ENCODE results near the gene ALDH2. TPM values are rescaled to one million over a fixed set of nuclear protein-coding genes. Genes with fewer than 3 reads are reported as not detected.

Gene ALDH2
- total RNA-seq, 4 donors from 2014 or later: 191 to 418 (median 305) TPM

DNA sequence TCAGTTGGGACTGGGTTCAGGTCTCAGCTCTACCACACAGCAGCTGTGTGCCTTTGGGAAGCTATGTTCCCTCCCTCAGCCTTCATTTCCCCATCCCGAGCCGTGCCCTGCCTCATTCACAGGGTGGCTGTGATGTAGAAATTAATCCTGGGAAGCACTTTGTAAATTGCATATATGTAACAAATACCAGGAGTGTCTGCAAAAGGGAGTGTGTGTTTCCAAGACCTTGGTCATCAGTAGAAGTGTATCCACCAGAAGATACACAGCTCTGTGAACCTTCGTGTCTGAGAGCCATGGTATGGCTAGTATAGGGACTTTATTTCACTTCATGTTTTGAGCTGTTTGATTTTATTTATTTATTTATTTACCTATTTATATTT is 26.1 kb downstream of the ALDH2 start:
- TF ChIP-seq, protein P1, sequence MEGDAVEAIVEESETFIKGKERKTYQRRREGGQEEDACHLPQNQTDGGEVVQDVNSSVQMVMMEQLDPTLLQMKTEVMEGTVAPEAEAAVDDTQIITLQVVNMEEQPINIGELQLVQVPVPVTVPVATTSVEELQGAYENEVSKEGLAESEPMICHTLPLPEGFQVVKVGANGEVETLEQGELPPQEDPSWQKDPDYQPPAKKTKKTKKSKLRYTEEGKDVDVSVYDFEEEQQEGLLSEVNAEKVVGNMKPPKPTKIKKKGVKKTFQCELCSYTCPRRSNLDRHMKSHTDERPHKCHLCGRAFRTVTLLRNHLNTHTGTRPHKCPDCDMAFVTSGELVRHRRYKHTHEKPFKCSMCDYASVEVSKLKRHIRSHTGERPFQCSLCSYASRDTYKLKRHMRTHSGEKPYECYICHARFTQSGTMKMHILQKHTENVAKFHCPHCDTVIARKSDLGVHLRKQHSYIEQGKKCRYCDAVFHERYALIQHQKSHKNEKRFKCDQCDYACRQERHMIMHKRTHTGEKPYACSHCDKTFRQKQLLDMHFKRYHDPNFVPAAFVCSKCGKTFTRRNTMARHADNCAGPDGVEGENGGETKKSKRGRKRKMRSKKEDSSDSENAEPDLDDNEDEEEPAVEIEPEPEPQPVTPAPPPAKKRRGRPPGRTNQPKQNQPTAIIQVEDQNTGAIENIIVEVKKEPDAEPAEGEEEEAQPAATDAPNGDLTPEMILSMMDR (IDR thresholded peaks at IDR 0.05; ENCODE audit: low read depth): no peak

DNA sequence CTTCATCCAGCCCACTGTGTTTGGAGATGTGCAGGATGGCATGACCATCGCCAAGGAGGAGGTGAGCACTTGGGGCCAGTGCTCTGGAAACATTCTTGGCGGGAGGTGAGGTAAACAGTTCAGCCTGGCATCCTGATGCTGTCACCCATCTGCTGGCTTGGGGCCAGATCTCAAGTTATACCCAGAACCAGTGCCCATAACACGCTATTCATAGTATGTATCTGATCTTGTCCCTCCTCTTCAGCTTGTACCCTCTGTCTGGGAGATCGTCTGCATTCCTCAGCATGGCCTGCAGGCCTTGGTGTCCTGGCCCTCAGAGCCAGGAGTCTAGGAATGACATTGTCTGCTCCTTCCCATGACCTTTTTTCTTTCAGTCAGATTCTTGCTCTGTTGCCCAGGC is 31.4 kb downstream of the ALDH2 start:
- TF ChIP-seq, protein P1 (IDR thresholded peaks at IDR 0.05; ENCODE audit: low read depth): no peak

DNA sequence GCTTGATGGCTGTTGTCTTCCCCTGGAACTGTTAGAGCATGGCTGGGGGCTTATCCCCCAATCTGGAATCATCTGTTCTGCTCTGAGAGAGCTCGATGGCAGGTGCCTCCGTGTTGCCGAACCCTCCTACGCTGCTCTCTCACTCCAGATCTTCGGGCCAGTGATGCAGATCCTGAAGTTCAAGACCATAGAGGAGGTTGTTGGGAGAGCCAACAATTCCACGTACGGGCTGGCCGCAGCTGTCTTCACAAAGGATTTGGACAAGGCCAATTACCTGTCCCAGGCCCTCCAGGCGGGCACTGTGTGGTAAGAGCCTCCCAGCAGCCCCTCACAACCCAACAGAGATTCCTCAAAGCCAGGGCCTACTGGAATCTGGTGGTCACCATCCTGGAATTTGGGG is 33.0 kb downstream of the ALDH2 start:
- TF ChIP-seq, protein P1 (IDR thresholded peaks at IDR 0.05; ENCODE audit: low read depth): no peak

DNA sequence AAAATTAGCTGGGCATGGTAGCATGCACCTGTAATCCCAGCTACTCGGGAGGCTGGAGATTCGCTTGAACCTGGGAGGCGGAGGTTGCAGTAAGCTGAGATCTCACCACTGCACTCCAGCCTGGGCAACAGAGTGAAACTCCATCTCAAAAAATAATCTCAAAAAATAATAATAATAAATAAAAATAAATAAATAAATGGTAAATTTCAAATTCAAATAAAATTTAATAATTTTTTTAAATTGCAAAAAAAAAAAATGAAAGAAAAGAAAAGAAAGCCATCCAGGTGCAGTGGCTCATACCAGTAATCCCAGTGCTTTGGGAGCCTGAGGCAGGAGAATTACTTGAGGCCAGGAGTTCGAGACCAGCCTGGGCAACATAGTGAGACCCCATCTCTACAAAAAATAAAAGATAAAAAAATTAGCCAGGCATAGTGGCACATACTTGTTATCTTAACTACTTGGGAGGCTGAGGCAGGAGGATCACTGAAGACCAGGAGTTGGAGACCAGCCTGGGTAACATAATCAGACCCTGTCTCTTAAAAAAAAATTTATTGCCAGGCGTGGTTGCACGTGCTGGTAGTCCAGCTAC is 36.4 kb downstream of the ALDH2 start:
- TF ChIP-seq, protein P1 (IDR thresholded peaks at IDR 0.05; ENCODE audit: low read depth): no peak

DNA sequence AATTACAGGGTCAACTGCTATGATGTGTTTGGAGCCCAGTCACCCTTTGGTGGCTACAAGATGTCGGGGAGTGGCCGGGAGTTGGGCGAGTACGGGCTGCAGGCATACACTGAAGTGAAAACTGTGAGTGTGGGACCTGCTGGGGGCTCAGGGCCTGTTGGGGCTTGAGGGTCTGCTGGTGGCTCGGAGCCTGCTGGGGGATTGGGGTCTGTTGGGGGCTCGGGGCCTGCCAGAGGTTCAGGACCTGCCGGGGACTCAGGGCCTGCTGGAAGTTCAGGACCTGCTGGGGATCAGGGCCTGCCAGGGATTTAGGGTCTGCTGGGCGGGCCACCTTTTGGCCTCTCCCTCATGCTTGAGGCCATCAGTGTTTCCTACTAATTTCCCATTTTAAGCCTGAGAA is 37.1 kb downstream of the ALDH2 start:
- TF ChIP-seq, protein P1 (IDR thresholded peaks at IDR 0.05; ENCODE audit: low read depth): no peak

DNA sequence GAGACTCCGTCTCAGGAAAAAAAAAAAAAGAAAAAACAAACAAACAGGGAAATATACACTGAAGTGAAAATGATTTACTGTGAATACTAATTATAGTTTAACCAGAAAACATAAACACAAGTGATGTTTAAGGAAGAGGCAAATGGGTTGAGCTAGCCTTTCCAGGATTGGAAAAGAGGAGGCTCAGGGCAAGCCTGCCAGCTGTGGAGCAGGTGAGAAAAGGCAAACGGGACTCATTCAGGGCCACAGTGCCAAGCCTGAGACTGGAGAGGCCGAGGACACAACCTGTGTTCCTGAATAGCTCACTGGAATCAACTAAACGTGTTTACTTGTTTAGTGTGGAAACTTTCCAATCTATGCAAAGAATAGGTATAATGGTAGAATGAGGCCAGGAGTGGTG is 39.6 kb downstream of the ALDH2 start:
- TF ChIP-seq, protein P1 (IDR thresholded peaks at IDR 0.05; ENCODE audit: low read depth): no peak

DNA sequence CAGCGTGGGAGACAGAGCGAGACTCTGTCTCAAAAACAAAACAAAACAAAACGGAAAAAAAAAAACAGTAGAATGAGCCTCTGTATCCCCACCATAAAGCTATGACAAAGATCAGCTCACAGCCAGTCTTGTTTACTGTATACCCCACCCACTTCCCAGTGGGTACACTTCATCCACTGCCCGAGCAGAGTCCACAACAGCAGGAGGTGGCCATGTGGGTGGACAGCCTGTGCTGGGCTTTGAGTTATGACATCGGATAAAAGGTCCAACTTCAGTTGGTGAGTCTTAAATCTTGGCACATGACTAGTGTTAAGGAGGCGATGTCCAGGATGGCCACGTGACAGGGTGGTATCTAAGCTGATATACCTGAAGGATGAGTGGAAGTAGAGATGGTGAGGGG is 40.5 kb downstream of the ALDH2 start:
- TF ChIP-seq, protein P1 (IDR thresholded peaks at IDR 0.05; ENCODE audit: low read depth): no peak
